ENCODE measurements around the gene CIB1. TPM values are rescaled to one million over a fixed set of nuclear protein-coding genes. Genes with fewer than 3 reads are reported as not detected.

CIB1 gene
- total RNA-seq, 1 experiment from 2014 or later, result 113 TPM

DNA sequence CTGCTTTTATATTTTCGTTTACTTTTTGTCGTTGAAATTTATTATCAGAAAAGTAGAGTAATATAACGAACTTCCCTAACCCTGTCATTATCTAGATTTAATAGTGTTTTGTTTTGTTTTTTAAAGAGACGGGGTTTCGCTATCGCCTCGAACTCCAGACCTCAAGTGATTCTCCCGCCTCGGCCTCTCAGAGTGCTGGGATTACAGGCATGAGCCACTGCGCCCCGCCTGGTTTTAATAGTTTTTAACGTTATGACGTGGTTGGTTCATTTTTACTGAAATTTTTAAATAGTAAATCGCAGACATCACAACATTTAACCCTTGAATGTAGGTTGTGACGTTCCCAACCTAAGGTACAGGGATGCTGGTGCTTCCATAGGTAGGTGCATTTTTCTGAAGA, 32.7 kb upstream of the CIB1 start:
- Histone ChIP-seq H3K79me2 (ENCODE audit: low read depth) (peaks cover 80% of the 10 kb centered on the region), H4K20me1 (ENCODE audit: insufficient read depth) (peaks cover 39% of the 10 kb centered on the region), H2AFZ (peak overlapping the region; percentile 82; the same call in 1 of the 2 replicates), H3K4me3 (peak overlapping the region; percentile 82), H3K9me2 (ENCODE audit: insufficient read depth) (no peaks in the 10 kb centered on the region), H3K27ac (peak overlapping the region; percentile 89), H3K4me2 (peak overlapping the region; percentile 100), H3K27me3 (ENCODE audit: insufficient read depth, low read depth) (no peaks in the 10 kb centered on the region), H3K36me3 (ENCODE audit: low read depth) (peaks cover 32% of the 10 kb centered on the region), H3K9me3 (ENCODE audit: insufficient read depth, low read depth) (no peaks in the 10 kb centered on the region), H3K4me1 (replicated peaks; ENCODE audit: insufficient read depth) (peaks cover 52% of the 10 kb centered on the region), H3F3A (ENCODE audit: insufficient read depth, low read depth) (peaks cover 34% of the 10 kb centered on the region)
- intact Hi-C loops (cut with micrococcal nuclease; ENCODE audit: unreplicated experiment), result loop anchor here (10.0 kb wide), 1 partner anchor 372 kb away; the partner anchor contains the start of gene AP3S2
- CTCF ChIA-PET, result interaction anchor here (0.7 kb wide), 1 partner anchor 85 kb away, joined by 6 read pairs; no protein-coding TSS in a partner anchor
- POLR2A ChIA-PET (ENCODE audit: unreplicated experiment), result no interaction called here
- no TSS peak for BruUV-seq (replicated peaks)
- TF ChIP-seq, protein P1, sequence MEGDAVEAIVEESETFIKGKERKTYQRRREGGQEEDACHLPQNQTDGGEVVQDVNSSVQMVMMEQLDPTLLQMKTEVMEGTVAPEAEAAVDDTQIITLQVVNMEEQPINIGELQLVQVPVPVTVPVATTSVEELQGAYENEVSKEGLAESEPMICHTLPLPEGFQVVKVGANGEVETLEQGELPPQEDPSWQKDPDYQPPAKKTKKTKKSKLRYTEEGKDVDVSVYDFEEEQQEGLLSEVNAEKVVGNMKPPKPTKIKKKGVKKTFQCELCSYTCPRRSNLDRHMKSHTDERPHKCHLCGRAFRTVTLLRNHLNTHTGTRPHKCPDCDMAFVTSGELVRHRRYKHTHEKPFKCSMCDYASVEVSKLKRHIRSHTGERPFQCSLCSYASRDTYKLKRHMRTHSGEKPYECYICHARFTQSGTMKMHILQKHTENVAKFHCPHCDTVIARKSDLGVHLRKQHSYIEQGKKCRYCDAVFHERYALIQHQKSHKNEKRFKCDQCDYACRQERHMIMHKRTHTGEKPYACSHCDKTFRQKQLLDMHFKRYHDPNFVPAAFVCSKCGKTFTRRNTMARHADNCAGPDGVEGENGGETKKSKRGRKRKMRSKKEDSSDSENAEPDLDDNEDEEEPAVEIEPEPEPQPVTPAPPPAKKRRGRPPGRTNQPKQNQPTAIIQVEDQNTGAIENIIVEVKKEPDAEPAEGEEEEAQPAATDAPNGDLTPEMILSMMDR (conservative IDR thresholded peaks at IDR 0.05), result no peak
- TF ChIP-seq EZH2 (IDR thresholded peaks at IDR 0.05; ENCODE audit: low read depth), result no peak
- no peak for DNase-seq

DNA sequence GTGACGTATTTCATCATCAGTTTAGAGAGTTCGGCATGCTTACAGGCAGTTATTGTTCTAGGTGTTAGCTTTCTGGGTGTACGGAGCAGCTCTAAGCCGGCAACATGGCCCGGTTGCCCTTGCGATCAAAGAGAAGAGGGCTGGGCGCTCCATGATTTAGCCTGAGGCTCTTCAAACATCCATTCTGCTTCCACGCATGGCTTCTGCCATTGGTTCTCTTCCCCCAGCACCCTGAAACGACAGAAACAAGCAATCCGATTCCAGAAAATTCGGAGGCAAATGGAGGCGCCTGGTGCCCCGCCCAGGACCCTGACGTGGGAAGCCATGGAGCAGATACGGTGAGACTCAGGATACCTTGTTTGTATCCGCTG, 32.3 kb upstream of the CIB1 start:
- CTCF ChIA-PET, result interaction anchor here (0.7 kb wide), 1 partner anchor 84 kb away, joined by 6 read pairs; no protein-coding TSS in a partner anchor
- peaks cover 37% of the 10 kb centered on the region for H4K20me1 ChIP-seq (ENCODE audit: insufficient read depth)
- BruUV-seq (replicated peaks), result TSS peak; percentile 41
- H3K4me2 ChIP-seq, result peak overlapping the region; percentile 100
- peaks cover 56% of the 10 kb centered on the region for H3K4me1 ChIP-seq (replicated peaks; ENCODE audit: insufficient read depth)
- peak in 1 of 2 experiments; percentile 7 for DNase-seq
- peak overlapping the region; percentile 82 for H2AFZ ChIP-seq
- no peaks in the 10 kb centered on the region for H3K9me2 ChIP-seq (ENCODE audit: insufficient read depth)
- no peaks in the 10 kb centered on the region for H3K27me3 ChIP-seq (ENCODE audit: insufficient read depth, low read depth)
- peak overlapping the region; percentile 89 for H3K27ac ChIP-seq
- H3F3A ChIP-seq (ENCODE audit: insufficient read depth, low read depth), result peaks cover 33% of the 10 kb centered on the region
- peaks cover 28% of the 10 kb centered on the region for H3K36me3 ChIP-seq (ENCODE audit: low read depth)
- intact Hi-C loops (cut with micrococcal nuclease; ENCODE audit: unreplicated experiment), result loop anchor here (10.0 kb wide), 1 partner anchor 371 kb away; the partner anchor contains the start of gene AP3S2
- POLR2A ChIA-PET (ENCODE audit: unreplicated experiment), result no interaction called here
- H3K79me2 ChIP-seq (ENCODE audit: low read depth), result peaks cover 75% of the 10 kb centered on the region
- no peaks in the 10 kb centered on the region for H3K9me3 ChIP-seq (ENCODE audit: insufficient read depth, low read depth)
- H3K4me3 ChIP-seq, result peak overlapping the region; percentile 82
- TF ChIP-seq, protein P1 (conservative IDR thresholded peaks at IDR 0.05), result no peak
- no peak for TF ChIP-seq EZH2 (IDR thresholded peaks at IDR 0.05; ENCODE audit: low read depth)

DNA sequence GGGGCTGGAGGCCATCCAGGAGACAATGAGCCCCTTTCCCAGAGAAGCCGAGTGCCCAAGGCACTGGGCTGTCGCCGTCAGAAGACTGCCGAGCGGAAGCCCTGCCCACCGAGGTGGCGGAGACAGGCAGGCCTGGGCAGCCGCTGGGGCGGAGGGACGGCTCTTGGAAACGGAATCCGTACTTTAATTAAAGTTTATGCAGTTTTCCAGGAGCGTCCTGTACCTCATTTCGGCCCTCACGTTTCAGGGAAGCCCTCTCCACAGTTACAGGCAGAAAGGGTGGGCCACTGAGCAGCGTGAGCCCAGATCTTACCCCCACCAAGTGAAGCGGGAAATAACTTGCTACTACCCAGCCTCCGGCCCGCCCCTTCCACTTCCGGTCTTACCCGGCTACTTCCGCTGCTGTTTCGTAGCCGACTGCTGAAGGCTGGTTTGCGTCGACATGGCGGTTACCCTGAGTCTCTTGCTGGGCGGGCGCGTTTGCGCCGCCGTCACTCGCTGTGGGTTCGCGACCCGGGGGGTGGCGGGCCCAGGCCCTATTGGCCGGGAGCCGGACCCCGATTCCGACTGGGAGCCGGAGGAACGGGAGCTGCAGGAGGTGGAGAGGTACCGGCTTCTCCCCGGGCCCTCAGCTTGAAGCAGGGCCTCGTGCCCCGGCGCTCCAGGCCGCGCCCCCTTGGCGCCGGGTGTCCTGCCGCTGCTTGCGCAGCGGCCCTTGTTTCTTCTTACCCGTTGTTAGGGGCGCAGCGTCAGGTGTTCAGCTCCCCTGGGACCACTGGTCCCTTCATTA, 31.7 kb upstream of the CIB1 start, which contains the start of gene NGRN:
NGRN (plus strand) TSS at position 402 of the 790 bp plus-strand sequence; CDS start at position 443, 41 bp downstream.
- Histone ChIP-seq H3K27ac (peak within 1 kb of the TSS; percentile 89), H3K4me1 (replicated peaks; ENCODE audit: insufficient read depth) (peaks cover 56% of the 10 kb centered on the region), H2AFZ (peak within 1 kb of the TSS; percentile 82), H3K79me2 (ENCODE audit: low read depth) (peaks cover 69% of the 10 kb centered on the region), H4K20me1 (ENCODE audit: insufficient read depth) (peaks cover 31% of the 10 kb centered on the region), H3F3A (ENCODE audit: insufficient read depth, low read depth) (peaks cover 33% of the 10 kb centered on the region), H3K4me2 (peak within 1 kb of the TSS; percentile 100), H3K27me3 (ENCODE audit: insufficient read depth, low read depth) (no peaks in the 10 kb centered on the region), H3K36me3 (ENCODE audit: low read depth) (peaks cover 22% of the 10 kb centered on the region), H3K9me3 (ENCODE audit: insufficient read depth, low read depth) (no peaks in the 10 kb centered on the region), H3K4me3 (peak within 1 kb of the TSS; percentile 82), H3K9me2 (ENCODE audit: insufficient read depth) (no peaks in the 10 kb centered on the region)
- TF ChIP-seq, protein P1 (conservative IDR thresholded peaks at IDR 0.05), result no peak
- no peak for TF ChIP-seq EZH2 (IDR thresholded peaks at IDR 0.05; ENCODE audit: low read depth)
- intact Hi-C loops (cut with micrococcal nuclease; ENCODE audit: unreplicated experiment), result loop anchor here (1.0 to 10.0 kb wide), 3 partner anchors 17 to 371 kb away; partner anchors contain the start of genes AP3S2, CIB1 and TTLL13
- peak; percentile 80 to 85 for DNase-seq
- CTCF ChIA-PET, result no interaction called here
- no TSS peak for BruUV-seq (replicated peaks)
- POLR2A ChIA-PET (ENCODE audit: unreplicated experiment), result no interaction called here
